Fibroblast of upper back skin (primary cell): ENCODE data around the gene TRAPPC3.

ENCODE experiments used
- DNase-seq: peaks from one replicate; pipeline ENCODE4 v3.0.0-alpha.2; 2013

Gene TRAPPC3

GRCh38 chr1:36151134-36151844, 2.0 kb upstream of the TRAPPC3 start:
- no peak for DNase-seq

- DNase-seq = peak; percentile 94
Measured at GRCh38 chr1:36150296-36151133, 1.2 kb upstream of the TRAPPC3 start.

GRCh38 chr1:36149973-36150295, 648 bp upstream of the TRAPPC3 start:
- no peak for DNase-seq

GRCh38 chr1:36148821-36149236, 457 bp downstream of the TRAPPC3 start:
- DNase-seq = no peak

- DNase-seq = no peak
Measured at GRCh38 chr1:36144413-36144812, 4.9 kb downstream of the TRAPPC3 start.

GRCh38 chr1:36143424-36143823, 5.9 kb downstream of the TRAPPC3 start:
- no peak for DNase-seq

- no peak for DNase-seq
Measured at GRCh38 chr1:36142121-36142520, 7.2 kb downstream of the TRAPPC3 start.

GRCh38 chr1:36139521-36139920, 9.8 kb downstream of the TRAPPC3 start:
- no peak for DNase-seq

GRCh38 chr1:36137776-36138175, 11.5 kb downstream of the TRAPPC3 start:
- DNase-seq = no peak

GRCh38 chr1:36137226-36137625, 12.1 kb downstream of the TRAPPC3 start:
- DNase-seq = no peak

- peak; percentile 93 for DNase-seq
Measured at GRCh38 chr1:36136535-36136934, 12.8 kb downstream of the TRAPPC3 start.

GRCh38 chr1:36135796-36136195, 13.5 kb downstream of the TRAPPC3 start:
- no peak for DNase-seq

GRCh38 chr1:36135330-36135667, 14.0 kb downstream of the TRAPPC3 start:
- DNase-seq = no peak

- peak; percentile 81 for DNase-seq
Measured at GRCh38 chr1:36134505-36135329, 14.6 kb downstream of the TRAPPC3 start.

GRCh38 chr1:36134031-36134430, 15.3 kb downstream of the TRAPPC3 start:
- no peak for DNase-seq

- peak; percentile 95 for DNase-seq
Measured at GRCh38 chr1:36133484-36133883, 15.8 kb downstream of the TRAPPC3 start.

- DNase-seq = no peak
Measured at GRCh38 chr1:36132029-36132428, 17.3 kb downstream of the TRAPPC3 start.

- no peak for DNase-seq
Measured at GRCh38 chr1:36128905-36129206, 20.4 kb downstream of the TRAPPC3 start.

GRCh38 chr1:36128126-36128904, 21.0 kb downstream of the TRAPPC3 start:
- DNase-seq = peak; percentile 69

GRCh38 chr1:36126797-36127500, 22.3 kb downstream of the TRAPPC3 start:
- DNase-seq = no peak

GRCh38 chr1:36126005-36126716, 23.1 kb downstream of the TRAPPC3 start:
- DNase-seq = no peak
